ENCODE measurements around the gene PLA2G15. TPM values are rescaled to one million over a fixed set of nuclear protein-coding genes. Genes with fewer than 3 reads are reported as not detected.
A peak's percentile ranks its signal among the peaks of the same experiment; 100 is the strongest.

PLA2G15 gene
- 33.2 TPM for polyA plus RNA-seq (ENCODE audit: insufficient read length)

GRCh38 chr16:68244903-68245853 is at the start of gene PLA2G15:
Gene PLA2G15, plus strand, starts transcription at chr16:68245373. Its CDS starts 54 bp downstream, at chr16:68245427.
- DNase-seq (ENCODE audit: low read depth), result peak; percentile 90

GRCh38 chr16:68197250-68197649 is 47.9 kb upstream of the PLA2G15 start:
- DNase-seq (ENCODE audit: low read depth), result no peak

GRCh38 chr16:68200088-68200783 is 44.9 kb upstream of the PLA2G15 start:
- no peak for DNase-seq (ENCODE audit: low read depth)

- DNase-seq (ENCODE audit: low read depth), result peak; percentile 6
Observed at GRCh38 chr16:68202091-68202519, 43.1 kb upstream of the PLA2G15 start.

- no peak for DNase-seq (ENCODE audit: low read depth)
Observed at GRCh38 chr16:68206245-68206644, 38.9 kb upstream of the PLA2G15 start.

- DNase-seq (ENCODE audit: low read depth), result no peak
Observed at GRCh38 chr16:68214726-68215125, 30.4 kb upstream of the PLA2G15 start.

GRCh38 chr16:68215302-68215701 is 29.9 kb upstream of the PLA2G15 start:
- DNase-seq (ENCODE audit: low read depth), result no peak

GRCh38 chr16:68216240-68216639 is 28.9 kb upstream of the PLA2G15 start:
- DNase-seq (ENCODE audit: low read depth), result no peak

GRCh38 chr16:68217506-68217905 is 27.7 kb upstream of the PLA2G15 start:
- no peak for DNase-seq (ENCODE audit: low read depth)

- no peak for DNase-seq (ENCODE audit: low read depth)
Observed at GRCh38 chr16:68219725-68220351, 25.3 kb upstream of the PLA2G15 start.

- DNase-seq (ENCODE audit: low read depth), result no peak
Observed at GRCh38 chr16:68223072-68223471, 22.1 kb upstream of the PLA2G15 start.

GRCh38 chr16:68226116-68226515 is 19.1 kb upstream of the PLA2G15 start:
- no peak for DNase-seq (ENCODE audit: low read depth)

- no peak for DNase-seq (ENCODE audit: low read depth)
Observed at GRCh38 chr16:68227183-68227793, 17.9 kb upstream of the PLA2G15 start.

GRCh38 chr16:68227850-68228553 is 17.2 kb upstream of the PLA2G15 start:
- DNase-seq (ENCODE audit: low read depth), result no peak

- DNase-seq (ENCODE audit: low read depth), result no peak
Observed at GRCh38 chr16:68228652-68229051, 16.5 kb upstream of the PLA2G15 start.

- DNase-seq (ENCODE audit: low read depth), result peak; percentile 29
Observed at GRCh38 chr16:68229431-68230175, 15.6 kb upstream of the PLA2G15 start.

- no peak for DNase-seq (ENCODE audit: low read depth)
Observed at GRCh38 chr16:68230176-68230571, 15.0 kb upstream of the PLA2G15 start.

- no peak for DNase-seq (ENCODE audit: low read depth)
Observed at GRCh38 chr16:68230956-68231355, 14.2 kb upstream of the PLA2G15 start.

GRCh38 chr16:68231384-68232136 is 13.6 kb upstream of the PLA2G15 start:
- no peak for DNase-seq (ENCODE audit: low read depth)

GRCh38 chr16:68232335-68232734 is 12.8 kb upstream of the PLA2G15 start:
- DNase-seq (ENCODE audit: low read depth), result no peak
